CD4-positive, alpha-beta T cell (primary cell): Measurements from ENCODE around the gene COQ4. TPM values are rescaled to one million over a fixed set of nuclear protein-coding genes. Genes with fewer than 3 reads are reported as not detected.

Experiments
- ATAC-seq: fragments of 200-7000 bp; cut with Tn5 transposase; one replicate; pipeline ENCODE4 v1.10.0; 2022; ENCODE audit warnings: mild to moderate bottlenecking; ENCODE audit not compliant: poor library complexity
- CTCF ChIA-PET: fragments of 350-600 bp; sonication (Branson Sonifier 250); formaldehyde crosslinking; loops from one replicate; lab custom pipeline; 2021; ENCODE audit warnings: antibody characterized with exemption, inconsistent platforms; lab: Charles Lee
- POLR2A ChIA-PET: fragments of 350-600 bp; sonication (Branson Sonifier 250); formaldehyde crosslinking; loops from one replicate; lab custom pipeline; 2021; ENCODE audit warnings: antibody characterized with exemption, inconsistent platforms; lab: Charles Lee
- DNase-seq, 14 experiments: peaks; one replicate each; pipeline ENCODE4 v3.0.0-alpha.2; 2013 to 2020; ENCODE audit warnings: mixed read lengths in 2 of 14
- H3K27ac ChIP-seq, 2 donors: one replicate each; pipeline versions ENCODE4 v1.5.1 to v1.7.0; 2013; ENCODE audit warnings: low read length in 2 of 2, low read depth in 1 of 2, mild to moderate bottlenecking in 1 of 2
- H3K27me3 ChIP-seq, 2 experiments: 1 replicate in 1 of 2; 2 replicates in 1 of 2; pipeline versions ENCODE4 v1.6.1 to v1.7.0; 2013; ENCODE audit warnings: low read length in 2 of 2, control low read depth in 1 of 2, mild to moderate bottlenecking in 1 of 2, moderate library complexity in 1 of 2; ENCODE audit not compliant: insufficient read depth in 2 of 2, control insufficient read depth in 1 of 2
- H3K36me3 ChIP-seq: one replicate; pipeline ENCODE4 v1.6.1; 2013; ENCODE audit warnings: low read length, control low read depth; ENCODE audit not compliant: insufficient read depth
- H3K4me1 ChIP-seq: one replicate; pipeline ENCODE4 v1.6.1; 2013; ENCODE audit warnings: low read length, control low read depth; ENCODE audit not compliant: insufficient read depth
- H3K4me3 ChIP-seq: one replicate; pipeline ENCODE4 v1.5.1; 2013; ENCODE audit warnings: mild to moderate bottlenecking, low read length, moderate library complexity
- H3K9me3 ChIP-seq, 2 experiments: 1 replicate in 1 of 2; 2 replicates in 1 of 2; pipeline versions ENCODE4 v1.6.1 to v1.7.0; 2013; ENCODE audit warnings: low read length in 2 of 2, mild to moderate bottlenecking in 2 of 2, control low read depth in 1 of 2, moderate library complexity in 1 of 2; ENCODE audit not compliant: control insufficient read depth in 1 of 2, insufficient read depth in 1 of 2
- H3K27ac Mint-ChIP-seq: one replicate; pipeline ENCODE4 v1.8.0; 2020; ENCODE audit warnings: mixed read lengths
- H3K27me3 Mint-ChIP-seq: one replicate; pipeline ENCODE4 v1.8.0; 2021; ENCODE audit warnings: mixed read lengths
- H3K36me3 Mint-ChIP-seq: one replicate; pipeline ENCODE4 v1.8.0; 2021; ENCODE audit warnings: low read depth, mixed read lengths
- H3K4me1 Mint-ChIP-seq: one replicate; pipeline ENCODE4 v1.8.0; 2021; ENCODE audit warnings: low read depth, mixed read lengths
- H3K4me3 Mint-ChIP-seq: one replicate; pipeline ENCODE4 v1.8.0; 2020; ENCODE audit warnings: mild to moderate bottlenecking, mixed read lengths
- H3K9me3 Mint-ChIP-seq: one replicate; pipeline ENCODE4 v1.8.0; 2020; ENCODE audit warnings: mixed read lengths
- intact Hi-C, 2 experiments: fragments of 100-400 bp; cut with DNase I in 1 of 2; cut with micrococcal nuclease in 1 of 2; formaldehyde crosslinking; loops; one replicate each; pipeline versions ENCODE4 v1.15.1 to v1.9.0; 2023 to 2025; cut with DNase I, micrococcal nuclease
- total RNA-seq, 174 experiments: library from RNA in 2 of 174; stranded (reverse) in 2 of 174; gene quantifications; one replicate each; pipeline ENCODE4 v1.2.3 and lab custom pipeline; 2021 to 2026
- TF ChIP-seq, protein P1 (sequence below): fragments of 200-600 bp; IDR thresholded peaks from one replicate; pipeline ENCODE4 v1.8.0; 2022; ENCODE audit warnings: antibody characterized with exemption, mild to moderate bottlenecking

The COQ4 gene
- total RNA-seq, 2 experiments from 2014 or later: 20.7 to 21.7 TPM

DNA sequence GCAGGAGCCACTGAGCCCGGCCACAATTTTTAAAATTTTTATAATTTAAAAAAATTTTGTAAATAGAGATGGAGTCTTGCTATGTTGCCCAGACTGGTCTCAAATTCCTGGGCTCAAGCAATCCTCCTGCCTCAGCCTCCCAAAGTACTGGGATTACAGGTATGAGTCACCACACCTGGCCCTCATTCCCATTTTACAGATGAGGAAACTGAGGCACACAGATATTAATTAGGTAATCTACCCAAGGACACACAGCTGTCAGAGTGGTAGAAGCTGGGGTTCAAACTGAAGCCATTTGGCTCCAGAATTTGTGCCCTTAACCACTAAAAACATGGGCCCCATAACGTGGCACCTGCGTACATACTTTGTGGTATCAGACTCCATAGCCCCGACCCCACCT, 7.9 kb upstream of the COQ4 start:
- H3K4me3 Mint-ChIP-seq: no peak overlapping the region
- ATAC-seq: no peak
- H3K27me3 ChIP-seq: no peaks in the 10 kb centered on the region
- peaks cover 0 to under 1% of the 10 kb centered on the region in 2 experiments for H3K9me3 ChIP-seq
- intact Hi-C loops: loop anchor here in 1 of 2 experiments (5.0 kb wide), 1 partner anchor 33 kb away; no protein-coding TSS in a partner anchor
- H3K4me1 ChIP-seq: no peaks in the 10 kb centered on the region
- peaks cover 63% of the 10 kb centered on the region for H3K36me3 ChIP-seq
- POLR2A ChIA-PET: no interaction called here
- no peaks in the 10 kb centered on the region for H3K27me3 Mint-ChIP-seq
- no peaks in the 10 kb centered on the region for H3K9me3 Mint-ChIP-seq
- no peak overlapping the region for H3K4me3 ChIP-seq
- TF ChIP-seq, protein P1, sequence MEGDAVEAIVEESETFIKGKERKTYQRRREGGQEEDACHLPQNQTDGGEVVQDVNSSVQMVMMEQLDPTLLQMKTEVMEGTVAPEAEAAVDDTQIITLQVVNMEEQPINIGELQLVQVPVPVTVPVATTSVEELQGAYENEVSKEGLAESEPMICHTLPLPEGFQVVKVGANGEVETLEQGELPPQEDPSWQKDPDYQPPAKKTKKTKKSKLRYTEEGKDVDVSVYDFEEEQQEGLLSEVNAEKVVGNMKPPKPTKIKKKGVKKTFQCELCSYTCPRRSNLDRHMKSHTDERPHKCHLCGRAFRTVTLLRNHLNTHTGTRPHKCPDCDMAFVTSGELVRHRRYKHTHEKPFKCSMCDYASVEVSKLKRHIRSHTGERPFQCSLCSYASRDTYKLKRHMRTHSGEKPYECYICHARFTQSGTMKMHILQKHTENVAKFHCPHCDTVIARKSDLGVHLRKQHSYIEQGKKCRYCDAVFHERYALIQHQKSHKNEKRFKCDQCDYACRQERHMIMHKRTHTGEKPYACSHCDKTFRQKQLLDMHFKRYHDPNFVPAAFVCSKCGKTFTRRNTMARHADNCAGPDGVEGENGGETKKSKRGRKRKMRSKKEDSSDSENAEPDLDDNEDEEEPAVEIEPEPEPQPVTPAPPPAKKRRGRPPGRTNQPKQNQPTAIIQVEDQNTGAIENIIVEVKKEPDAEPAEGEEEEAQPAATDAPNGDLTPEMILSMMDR: no peak
- H3K4me1 Mint-ChIP-seq: no peaks in the 10 kb centered on the region
- no peak for DNase-seq
- H3K27ac ChIP-seq: no peak overlapping the region
- H3K36me3 Mint-ChIP-seq: peaks cover 55% of the 10 kb centered on the region
- H3K27ac Mint-ChIP-seq: no peak overlapping the region
- CTCF ChIA-PET: no interaction called here

GRCh38 chr9:128316421-128316820, 6.2 kb upstream of the COQ4 start:
- Mint-ChIP-seq H3K27me3 (no peaks in the 10 kb centered on the region), H3K9me3 (no peaks in the 10 kb centered on the region), H3K36me3 (peaks cover 40% of the 10 kb centered on the region), H3K27ac (no peak overlapping the region), H3K4me3 (no peak overlapping the region), H3K4me1 (peaks cover 1% of the 10 kb centered on the region)
- no peaks in the 10 kb centered on the region for H3K9me3 ChIP-seq
- H3K4me3 ChIP-seq: no peak overlapping the region
- ChIA-PET CTCF (no interaction called here), POLR2A (no interaction called here)
- peaks cover 3% of the 10 kb centered on the region for H3K4me1 ChIP-seq
- H3K27me3 ChIP-seq: no peaks in the 10 kb centered on the region
- ATAC-seq: no peak
- DNase-seq: no peak
- intact Hi-C loops: no loop called here
- no peak overlapping the region for H3K27ac ChIP-seq
- peaks cover 48% of the 10 kb centered on the region for H3K36me3 ChIP-seq
- TF ChIP-seq, protein P1: no peak

- no peaks in the 10 kb centered on the region for H3K9me3 ChIP-seq
- ATAC-seq (no peak), DNase-seq (no peak)
- no peak overlapping the region for H3K27ac ChIP-seq
- CTCF ChIA-PET: no interaction called here
- H3K4me1 ChIP-seq: peaks cover 11% of the 10 kb centered on the region
- no peak overlapping the region for H3K4me3 ChIP-seq
- no peaks in the 10 kb centered on the region for H3K27me3 Mint-ChIP-seq
- no peak overlapping the region for H3K4me3 Mint-ChIP-seq
- H3K9me3 Mint-ChIP-seq: no peaks in the 10 kb centered on the region
- H3K27ac Mint-ChIP-seq: no peak overlapping the region
- no peaks in the 10 kb centered on the region for H3K27me3 ChIP-seq
- peaks cover 48% of the 10 kb centered on the region for H3K36me3 Mint-ChIP-seq
- intact Hi-C loops: no loop called here
- TF ChIP-seq, protein P1: no peak
- H3K36me3 ChIP-seq: peaks cover 45% of the 10 kb centered on the region
- peaks cover 13% of the 10 kb centered on the region for H3K4me1 Mint-ChIP-seq
- POLR2A ChIA-PET: no interaction called here
These were observed 5.0 kb upstream of the COQ4 start for GRCh38 chr9:128317629-128318028.
